Activated T-helper 2 cell treated with anti-CD3 and anti-CD28 coated beads, Interferon-gamma antibody, Interleukin-2, Interleukin-4, amounts not matched to agents 10 μg/mL and 5 μg/mL and 100 μg/mL, durations not matched to agents 14 hours and 24 hours and 36 hours (primary cell): Measurements from ENCODE around the gene FOXP1. TPM values are rescaled to one million over a fixed set of nuclear protein-coding genes. Genes with fewer than 3 reads are reported as not detected.

Experiments
- DNase-seq: peaks from one replicate; pipeline ENCODE4 v3.0.0; 2021; ENCODE audit warnings: low spot score
- H3K27ac Mint-ChIP-seq: one replicate; pipeline ENCODE4 v1.8.0; 2021; ENCODE audit warnings: mixed read lengths
- H3K27me3 Mint-ChIP-seq: one replicate; pipeline ENCODE4 v1.8.0; 2021; ENCODE audit warnings: low read depth, mixed read lengths
- H3K36me3 Mint-ChIP-seq: one replicate; pipeline ENCODE4 v1.8.0; 2021; ENCODE audit warnings: low read depth, mixed read lengths
- H3K4me1 Mint-ChIP-seq: one replicate; pipeline ENCODE4 v1.8.0; 2021; ENCODE audit warnings: low read depth, mixed read lengths
- H3K4me3 Mint-ChIP-seq: one replicate; pipeline ENCODE4 v1.8.0; 2021; ENCODE audit warnings: low read depth, mild to moderate bottlenecking, moderate library complexity, mixed read lengths
- H3K9me3 Mint-ChIP-seq: one replicate; pipeline ENCODE4 v1.8.0; 2021; ENCODE audit warnings: mixed read lengths
- intact Hi-C: fragments of 100-400 bp; cut with micrococcal nuclease; formaldehyde crosslinking; loops from one replicate; pipeline ENCODE4 v1.15.1; 2023
- total RNA-seq: library from RNA; stranded (reverse); gene quantifications from 2 replicates; pipeline ENCODE4 v1.2.3, GENCODE V29; 2022

The FOXP1 gene
- total RNA-seq, 1 donor from 2014 or later = 132 TPM

DNA sequence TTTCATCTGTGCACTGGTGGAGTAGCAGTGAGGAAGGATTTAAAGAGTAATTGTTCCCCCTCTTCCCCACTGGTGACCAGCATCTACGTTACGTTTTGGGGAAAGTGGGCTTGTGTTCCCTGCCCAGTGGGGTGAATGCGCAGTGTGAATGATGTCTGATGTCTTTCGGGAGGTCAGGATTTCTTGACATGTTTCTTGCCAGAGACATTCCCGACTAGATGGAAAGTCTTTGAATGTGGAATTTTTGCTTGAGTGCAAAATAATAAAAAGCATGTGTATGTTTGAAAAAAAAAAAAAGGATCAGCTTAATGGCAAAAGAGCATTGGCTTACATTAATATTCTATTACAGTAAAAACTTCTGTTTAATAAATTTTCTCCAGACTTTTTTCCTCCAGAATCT lies 632.2 kb downstream of the FOXP1 start:
- Mint-ChIP-seq H3K4me3 (no peak overlapping the region), H3K4me1 (no peaks in the 10 kb centered on the region), H3K36me3 (peaks cover 14% of the 10 kb centered on the region), H3K27me3 (no peaks in the 10 kb centered on the region), H3K9me3 (no peaks in the 10 kb centered on the region), H3K27ac (no peak overlapping the region)
- DNase-seq = no peak
- intact Hi-C loops = loop anchor here (5.0 kb wide), 1 partner anchor 399 kb away; no protein-coding TSS in a partner anchor

DNA sequence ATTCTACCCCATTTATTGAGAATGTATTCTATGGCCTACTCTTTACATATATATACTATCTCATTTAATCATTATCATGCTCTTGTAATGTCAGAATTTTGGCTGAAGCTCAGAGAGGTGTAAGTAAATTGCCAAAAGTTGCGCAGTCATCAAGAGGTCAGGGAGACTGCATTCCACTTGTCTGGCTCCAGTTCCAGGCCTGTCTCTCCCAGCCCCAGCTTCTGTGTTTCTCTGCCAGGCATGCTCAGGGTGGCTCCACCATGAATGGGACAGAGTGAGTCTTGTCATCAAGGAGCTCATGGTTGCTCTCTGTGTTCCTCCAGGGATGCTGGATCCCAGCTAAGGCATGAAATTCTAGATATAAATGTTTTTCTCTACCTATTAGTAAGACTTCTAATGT lies 635.9 kb downstream of the FOXP1 start:
- H3K27ac Mint-ChIP-seq = no peak overlapping the region
- H3K9me3 Mint-ChIP-seq = no peaks in the 10 kb centered on the region
- intact Hi-C loops = no loop called here
- no peaks in the 10 kb centered on the region for H3K36me3 Mint-ChIP-seq
- H3K27me3 Mint-ChIP-seq = peaks cover 8% of the 10 kb centered on the region
- DNase-seq = no peak
- H3K4me3 Mint-ChIP-seq = no peak overlapping the region
- H3K4me1 Mint-ChIP-seq = no peaks in the 10 kb centered on the region

DNA sequence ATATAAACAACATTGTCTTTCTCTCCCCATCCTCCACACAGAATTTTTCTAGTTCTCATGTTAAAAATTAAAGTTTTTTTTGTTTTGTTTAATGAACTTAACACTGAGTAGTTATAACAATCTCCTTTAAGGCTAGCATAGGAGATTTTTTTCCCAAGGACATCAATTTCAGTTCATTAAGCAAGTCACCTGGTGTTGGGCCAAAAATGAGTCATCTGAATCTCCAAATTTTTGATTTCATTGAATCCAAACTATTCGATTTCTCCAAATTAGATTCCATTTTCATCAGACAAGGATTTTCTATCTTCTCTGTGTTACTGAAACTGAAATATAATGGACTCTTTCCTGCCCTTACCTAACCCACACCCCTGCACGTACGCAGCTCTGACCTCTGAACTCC lies 639.6 kb downstream of the FOXP1 start:
- Mint-ChIP-seq H3K4me3 (no peak overlapping the region), H3K27me3 (peaks cover 31% of the 10 kb centered on the region), H3K9me3 (no peaks in the 10 kb centered on the region), H3K36me3 (no peaks in the 10 kb centered on the region), H3K4me1 (no peaks in the 10 kb centered on the region), H3K27ac (no peak overlapping the region)
- no peak for DNase-seq
- intact Hi-C loops = no loop called here

- Mint-ChIP-seq H3K9me3 (no peaks in the 10 kb centered on the region), H3K36me3 (no peaks in the 10 kb centered on the region), H3K4me3 (no peak overlapping the region), H3K27ac (no peak overlapping the region), H3K4me1 (peaks cover 5% of the 10 kb centered on the region), H3K27me3 (peaks cover 14% of the 10 kb centered on the region)
- DNase-seq = no peak
- intact Hi-C loops = no loop called here
Measured at GRCh38 chr3:70933105-70933810, 650.3 kb downstream of the FOXP1 start.

GRCh38 chr3:70930066-70930465 lies 653.5 kb downstream of the FOXP1 start:
- Mint-ChIP-seq H3K27ac (no peak overlapping the region), H3K36me3 (no peaks in the 10 kb centered on the region), H3K4me1 (peaks cover 5% of the 10 kb centered on the region), H3K4me3 (no peak overlapping the region), H3K27me3 (peaks cover 6% of the 10 kb centered on the region), H3K9me3 (no peaks in the 10 kb centered on the region)
- DNase-seq = no peak
- intact Hi-C loops = no loop called here

GRCh38 chr3:70927239-70927638 lies 656.3 kb downstream of the FOXP1 start:
- H3K36me3 Mint-ChIP-seq = no peaks in the 10 kb centered on the region
- H3K4me1 Mint-ChIP-seq = no peaks in the 10 kb centered on the region
- intact Hi-C loops = no loop called here
- no peak for DNase-seq
- no peaks in the 10 kb centered on the region for H3K9me3 Mint-ChIP-seq
- H3K27me3 Mint-ChIP-seq = peaks cover 6% of the 10 kb centered on the region
- H3K27ac Mint-ChIP-seq = no peak overlapping the region
- H3K4me3 Mint-ChIP-seq = no peak overlapping the region

DNA sequence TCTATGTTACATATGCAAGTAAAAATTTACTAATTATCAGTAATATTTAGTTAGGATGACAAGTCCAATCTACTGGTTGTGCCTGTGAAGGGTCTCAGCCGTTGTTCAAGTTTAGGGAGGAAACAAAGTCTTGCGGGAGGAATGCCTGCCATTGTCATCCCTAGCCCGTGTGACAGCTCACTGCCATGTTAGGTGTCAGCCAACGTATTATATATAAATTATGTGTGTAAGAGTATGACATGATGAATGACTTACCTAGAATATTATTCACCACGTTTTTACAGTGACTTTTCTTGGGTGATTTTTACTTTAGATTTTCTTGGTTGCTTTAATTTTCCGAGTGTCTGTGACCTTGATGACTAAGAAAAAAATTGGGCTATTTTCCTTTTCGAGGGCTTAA lies 656.7 kb downstream of the FOXP1 start:
- H3K4me3 Mint-ChIP-seq = no peak overlapping the region
- DNase-seq = no peak
- H3K36me3 Mint-ChIP-seq = no peaks in the 10 kb centered on the region
- intact Hi-C loops = no loop called here
- peaks cover 6% of the 10 kb centered on the region for H3K27me3 Mint-ChIP-seq
- H3K4me1 Mint-ChIP-seq = no peaks in the 10 kb centered on the region
- H3K9me3 Mint-ChIP-seq = no peaks in the 10 kb centered on the region
- no peak overlapping the region for H3K27ac Mint-ChIP-seq

DNA sequence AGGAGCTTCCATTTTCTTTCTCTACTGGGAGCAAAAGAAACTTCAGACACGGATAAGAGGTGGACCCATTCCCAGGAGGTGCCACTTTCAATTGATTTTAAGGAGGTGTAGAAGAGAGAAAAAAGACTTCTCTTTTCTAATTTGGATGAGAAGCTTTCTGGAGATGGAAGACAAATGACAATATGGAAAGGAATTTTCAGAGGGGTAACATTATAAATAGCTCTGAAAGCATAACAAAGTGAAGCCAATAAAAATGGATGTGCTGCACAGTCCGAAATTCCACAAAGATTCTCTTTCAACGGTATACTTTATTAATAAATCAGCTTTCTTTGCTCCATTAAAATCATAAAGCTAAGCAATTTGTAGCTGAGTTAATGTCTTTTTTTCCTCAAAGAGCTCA lies 663.9 kb downstream of the FOXP1 start:
- no peaks in the 10 kb centered on the region for H3K36me3 Mint-ChIP-seq
- no peaks in the 10 kb centered on the region for H3K9me3 Mint-ChIP-seq
- peaks cover 12% of the 10 kb centered on the region for H3K27me3 Mint-ChIP-seq
- intact Hi-C loops = no loop called here
- no peak for DNase-seq
- H3K27ac Mint-ChIP-seq = no peak overlapping the region
- no peaks in the 10 kb centered on the region for H3K4me1 Mint-ChIP-seq
- no peak overlapping the region for H3K4me3 Mint-ChIP-seq

DNA sequence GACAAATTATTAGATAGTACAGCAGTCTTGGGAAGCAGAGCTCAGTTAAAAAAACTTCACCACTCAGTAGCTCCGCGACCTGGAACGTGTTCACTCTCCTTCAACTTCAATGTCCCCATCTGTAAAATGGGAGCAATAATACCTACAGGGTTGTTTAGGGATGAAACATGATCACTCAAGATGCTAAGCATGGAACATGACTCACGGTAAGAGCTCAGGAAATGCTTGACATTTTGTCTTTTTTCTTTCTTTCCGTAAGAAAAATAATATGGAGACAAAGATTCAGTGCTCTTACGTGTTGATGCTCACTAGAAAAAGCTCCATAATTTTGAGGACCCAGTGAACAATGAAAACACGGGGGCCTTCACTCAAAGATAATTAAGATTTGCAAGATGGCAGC lies 664.4 kb downstream of the FOXP1 start:
- Mint-ChIP-seq H3K4me3 (no peak overlapping the region), H3K36me3 (no peaks in the 10 kb centered on the region), H3K4me1 (no peaks in the 10 kb centered on the region), H3K27me3 (peaks cover 12% of the 10 kb centered on the region), H3K9me3 (no peaks in the 10 kb centered on the region), H3K27ac (no peak overlapping the region)
- DNase-seq = no peak
- intact Hi-C loops = no loop called here

- H3K4me1 Mint-ChIP-seq = no peaks in the 10 kb centered on the region
- no peaks in the 10 kb centered on the region for H3K36me3 Mint-ChIP-seq
- no peak for DNase-seq
- H3K27ac Mint-ChIP-seq = no peak overlapping the region
- H3K4me3 Mint-ChIP-seq = no peak overlapping the region
- H3K9me3 Mint-ChIP-seq = no peaks in the 10 kb centered on the region
- intact Hi-C loops = no loop called here
- peaks cover 14% of the 10 kb centered on the region for H3K27me3 Mint-ChIP-seq
Measured at GRCh38 chr3:70916375-70917055, 667.0 kb downstream of the FOXP1 start.

GRCh38 chr3:70914862-70915261 lies 668.7 kb downstream of the FOXP1 start:
- Mint-ChIP-seq H3K36me3 (no peaks in the 10 kb centered on the region), H3K4me1 (no peaks in the 10 kb centered on the region), H3K4me3 (no peak overlapping the region), H3K27ac (no peak overlapping the region), H3K9me3 (no peaks in the 10 kb centered on the region), H3K27me3 (peaks cover 17% of the 10 kb centered on the region)
- DNase-seq = no peak
- intact Hi-C loops = no loop called here

DNA sequence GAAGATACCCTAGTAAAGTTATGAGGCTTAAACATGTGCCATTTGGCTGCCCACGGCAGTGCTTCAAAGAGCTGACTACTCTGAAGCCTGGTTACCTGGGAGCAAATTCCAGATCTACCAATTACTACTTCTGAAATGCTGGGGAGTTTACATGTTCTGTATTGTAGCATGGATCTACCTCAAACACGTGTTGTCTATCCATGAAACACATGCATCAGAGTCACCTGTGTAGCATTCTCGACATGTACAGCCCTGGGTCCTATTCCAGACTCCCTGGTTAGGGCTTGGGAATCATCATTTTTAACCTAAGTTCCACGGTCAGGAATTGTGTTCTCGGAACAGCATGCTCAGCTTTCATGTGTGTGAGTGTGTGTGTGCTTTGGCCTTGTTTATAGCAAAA lies 671.8 kb downstream of the FOXP1 start:
- DNase-seq = no peak
- no peaks in the 10 kb centered on the region for H3K4me1 Mint-ChIP-seq
- no peak overlapping the region for H3K27ac Mint-ChIP-seq
- no peaks in the 10 kb centered on the region for H3K9me3 Mint-ChIP-seq
- intact Hi-C loops = no loop called here
- no peak overlapping the region for H3K4me3 Mint-ChIP-seq
- no peaks in the 10 kb centered on the region for H3K36me3 Mint-ChIP-seq
- peaks cover 19% of the 10 kb centered on the region for H3K27me3 Mint-ChIP-seq

DNA sequence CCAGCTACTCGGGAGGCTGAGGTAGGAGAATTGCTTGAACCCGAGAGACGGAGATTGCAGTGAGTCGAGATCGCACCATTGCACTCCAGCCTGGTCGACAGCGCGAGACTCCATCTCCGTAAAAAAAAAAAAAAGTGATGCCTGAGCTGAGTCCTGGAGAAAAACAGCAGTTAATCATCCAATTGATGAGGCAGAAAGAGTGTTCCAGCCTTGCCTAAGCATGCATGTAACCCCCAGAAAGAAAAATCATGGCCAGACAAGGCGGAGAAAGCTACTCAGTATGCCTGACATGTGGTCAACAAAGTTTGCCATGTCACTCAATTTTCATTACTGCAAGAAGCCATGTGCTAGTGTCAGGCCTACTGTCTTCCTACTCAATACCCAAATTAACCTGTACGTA lies 678.0 kb downstream of the FOXP1 start:
- peaks cover 36% of the 10 kb centered on the region for H3K27me3 Mint-ChIP-seq
- H3K4me1 Mint-ChIP-seq = peaks cover 3% of the 10 kb centered on the region
- no peaks in the 10 kb centered on the region for H3K9me3 Mint-ChIP-seq
- no peak overlapping the region for H3K4me3 Mint-ChIP-seq
- H3K27ac Mint-ChIP-seq = no peak overlapping the region
- intact Hi-C loops = no loop called here
- no peaks in the 10 kb centered on the region for H3K36me3 Mint-ChIP-seq
- DNase-seq = no peak
